B cell (primary cell): ENCODE data around the gene AFF1. TPM values are rescaled to one million over a fixed set of nuclear protein-coding genes. Genes with fewer than 3 reads are reported as not detected.

Experiments used
- ATAC-seq: fragments of 200-7000 bp; cut with Tn5 transposase; one replicate; pipeline ENCODE4 v1.10.0; 2021; ENCODE audit warnings: low read depth, mild to moderate bottlenecking, moderate number of reproducible peaks, moderate library complexity
- CTCF ChIA-PET: fragments of 350-600 bp; sonication (Branson Sonifier 250); formaldehyde crosslinking; loops from one replicate; lab custom pipeline; 2021; ENCODE audit warnings: antibody characterized with exemption, inconsistent platforms; lab: Charles Lee
- POLR2A ChIA-PET: fragments of 350-600 bp; sonication (Branson Sonifier 250); formaldehyde crosslinking; loops from one replicate; lab custom pipeline; 2021; ENCODE audit warnings: antibody characterized with exemption; lab: Charles Lee
- DNase-seq: peaks from one replicate; pipeline ENCODE4 v3.0.0; 2013
- H2AFZ ChIP-seq: 2 replicates; pipeline ENCODE4 v1.6.1; 2012; ENCODE audit warnings: mild to moderate bottlenecking, low read depth, low read length; ENCODE audit not compliant: insufficient read depth, poor library complexity, severe bottlenecking
- H3K27ac ChIP-seq, 2 donors: 1 replicate in 1 of 2; 2 replicates in 1 of 2; pipeline ENCODE4 v1.5.1; 2012 to 2013; ENCODE audit warnings: low read length in 2 of 2, mild to moderate bottlenecking in 2 of 2, moderate library complexity in 1 of 2
- H3K27me3 ChIP-seq, 4 experiments: fragments of 200-600 bp in 1 of 4; sonication (generic) in 1 of 4; replicated peaks in 1 of 4; 1 replicate in 2 of 4; 2 replicates in 2 of 4; pipeline versions ENCODE4 v1.6.1 to v1.7.0; 2013 to 2016; ENCODE audit warnings: low read length in 3 of 4, mild to moderate bottlenecking in 2 of 4, mixed read lengths in 1 of 4, moderate library complexity in 1 of 4; ENCODE audit not compliant: insufficient read depth in 4 of 4, control insufficient read depth in 3 of 4; ENCODE audit errors: control extremely low read depth in 1 of 4
- H3K36me3 ChIP-seq, 2 experiments: replicated peaks in 1 of 2; 1 replicate in 1 of 2; 2 replicates in 1 of 2; pipeline versions ENCODE4 v1.6.1 to v1.7.1; 2013; ENCODE audit warnings: low read length in 1 of 2; ENCODE audit not compliant: insufficient read depth in 2 of 2, control insufficient read depth in 1 of 2; ENCODE audit errors: control extremely low read depth in 1 of 2, extremely low read depth in 1 of 2
- H3K4me1 ChIP-seq, 2 donors: fragments of 200-600 bp in 1 of 2; sonication (generic) in 1 of 2; 1 replicate in 1 of 2; 2 replicates in 1 of 2; pipeline versions ENCODE4 v1.5.1 to v1.6.1; 2013 to 2017; ENCODE audit warnings: low read length in 2 of 2; ENCODE audit not compliant: control insufficient read depth in 2 of 2, insufficient read depth in 2 of 2
- H3K4me2 ChIP-seq: replicated peaks from 2 replicates; pipeline ENCODE3; 2012; ENCODE audit warnings: mild to moderate bottlenecking, low read depth, low read length; ENCODE audit not compliant: poor library complexity, severe bottlenecking
- H3K4me3 ChIP-seq, 5 experiments: fragments of 200-600 bp in 1 of 5; sonication (generic) in 1 of 5; 1 replicate in 3 of 5; 2 replicates in 2 of 5; pipeline versions ENCODE4 v1.5.1 to v1.7.0; 2011 to 2016; ENCODE audit warnings: low read length in 4 of 5, mild to moderate bottlenecking in 4 of 5, low read depth in 2 of 5, control low read depth in 1 of 5, moderate library complexity in 1 of 5; ENCODE audit not compliant: insufficient read depth in 1 of 5; ENCODE audit errors: control extremely low read depth in 1 of 5, extremely low read depth in 1 of 5
- H3K79me2 ChIP-seq: fragments of 200-600 bp; sonication (generic); one replicate; pipeline ENCODE4 v1.6.0; 2016; ENCODE audit warnings: low read length; ENCODE audit not compliant: control insufficient read depth, insufficient read depth
- H3K9ac ChIP-seq: fragments of 200-600 bp; sonication (generic); 2 replicates; pipeline ENCODE4 v1.6.1; 2017; ENCODE audit warnings: mild to moderate bottlenecking, low read length, moderate library complexity
- H3K9me3 ChIP-seq, 3 donors: one replicate each; pipeline versions ENCODE4 v1.6.1 to v1.7.1; 2013; ENCODE audit warnings: low read length in 2 of 3; ENCODE audit not compliant: control insufficient read depth in 2 of 3, insufficient read depth in 1 of 3; ENCODE audit errors: control extremely low read depth in 1 of 3
- H4K20me1 ChIP-seq: 2 replicates; pipeline ENCODE4 v1.6.0; 2012; ENCODE audit warnings: mild to moderate bottlenecking, low read length; ENCODE audit not compliant: insufficient read depth, control insufficient read depth, poor library complexity, severe bottlenecking
- H3K27ac Mint-ChIP-seq: one replicate; pipeline ENCODE4 v1.8.0; 2021; ENCODE audit warnings: mixed read lengths
- H3K27me3 Mint-ChIP-seq: one replicate; pipeline ENCODE4 v1.8.0; 2021; ENCODE audit warnings: mixed read lengths
- H3K4me1 Mint-ChIP-seq: one replicate; pipeline ENCODE4 v1.8.0; 2021; ENCODE audit warnings: mixed read lengths
- H3K4me3 Mint-ChIP-seq: one replicate; pipeline ENCODE4 v1.8.0; 2021; ENCODE audit warnings: mixed read lengths
- H3K9me3 Mint-ChIP-seq: one replicate; pipeline ENCODE4 v1.8.0; 2022; ENCODE audit warnings: mixed read lengths; ENCODE audit not compliant: insufficient read depth
- EZH2 ChIP-seq: IDR thresholded peaks from 2 replicates; pipeline ENCODE4 v1.6.1; 2012; ENCODE audit warnings: borderline replicate concordance, low read depth, mild to moderate bottlenecking, moderate library complexity, low read length; ENCODE audit not compliant: insufficient read depth, poor library complexity, severe bottlenecking
- WGBS: methylation state at CpG from one replicate; pipeline ENCODE4 v1.1.5; 2013; ENCODE audit warnings: missing lambda C conversion rate; ENCODE audit not compliant: insufficient coverage; 5-methylcytosine and 5-hydroxymethylcytosine counted together
- intact Hi-C: fragments of 100-400 bp; cut with micrococcal nuclease; formaldehyde crosslinking; loops from one replicate; pipeline ENCODE4 v1.10.0; 2022
- polyA plus RNA-seq: library from polyadenylated mRNA; depleted of rRNA; stranded (reverse); fragments of >200 nt; gene quantifications from 2 replicates; pipeline ENCODE4 v1.2.3, GENCODE V29; 2012
- total RNA-seq, 2 donors: library from RNA; stranded (reverse); fragments of 120-200 nt in 1 of 2; gene quantifications; 1 replicate in 1 of 2; 2 replicates in 1 of 2; pipeline versions ENCODE4 v1.2.3 to v1.2.4, GENCODE V29; 2013 to 2022
- TF ChIP-seq, protein P1 (sequence below): fragments of 200-600 bp; IDR thresholded peaks from one replicate; pipeline ENCODE4 v1.8.0; 2022; ENCODE audit warnings: antibody characterized with exemption, mild to moderate bottlenecking

Gene AFF1
- total and polyA plus RNA-seq, 2 donors (not counting 1 experiment from before 2014, with no cell fraction given), result 15.3 to 135 TPM

- ChIA-PET CTCF (interaction anchor here (0.7 to 7.7 kb wide), 10 partner anchors 13 to 171 kb away, joined by 3 to 390 read pairs (median 20); partner anchors contain the start of gene AFF1), POLR2A (no interaction called here)
- H3K79me2 ChIP-seq, result peaks cover 7% of the 10 kb centered on the region
- H3K36me3 ChIP-seq, result no peaks in the 10 kb centered on the region
- H4K20me1 ChIP-seq, result no peaks in the 10 kb centered on the region
- H3K9me3 ChIP-seq, result no peaks in the 10 kb centered on the region
- H3K27me3 ChIP-seq, result no peaks in the 10 kb centered on the region
- ATAC-seq, result no peak
- H3K4me1 ChIP-seq, result peaks cover 10 to 16% of the 10 kb centered on the region in 2 donors
- DNase-seq, result no peak
- no peak overlapping the region for H3K4me3 ChIP-seq
- intact Hi-C loops, result no loop called here
- H3K27ac ChIP-seq, result no peak overlapping the region
- H3K27me3 Mint-ChIP-seq, result no peaks in the 10 kb centered on the region
- H3K9me3 Mint-ChIP-seq, result no peaks in the 10 kb centered on the region
- no peak overlapping the region for H3K27ac Mint-ChIP-seq
- no peak for TF ChIP-seq EZH2
- TF ChIP-seq, protein P1, sequence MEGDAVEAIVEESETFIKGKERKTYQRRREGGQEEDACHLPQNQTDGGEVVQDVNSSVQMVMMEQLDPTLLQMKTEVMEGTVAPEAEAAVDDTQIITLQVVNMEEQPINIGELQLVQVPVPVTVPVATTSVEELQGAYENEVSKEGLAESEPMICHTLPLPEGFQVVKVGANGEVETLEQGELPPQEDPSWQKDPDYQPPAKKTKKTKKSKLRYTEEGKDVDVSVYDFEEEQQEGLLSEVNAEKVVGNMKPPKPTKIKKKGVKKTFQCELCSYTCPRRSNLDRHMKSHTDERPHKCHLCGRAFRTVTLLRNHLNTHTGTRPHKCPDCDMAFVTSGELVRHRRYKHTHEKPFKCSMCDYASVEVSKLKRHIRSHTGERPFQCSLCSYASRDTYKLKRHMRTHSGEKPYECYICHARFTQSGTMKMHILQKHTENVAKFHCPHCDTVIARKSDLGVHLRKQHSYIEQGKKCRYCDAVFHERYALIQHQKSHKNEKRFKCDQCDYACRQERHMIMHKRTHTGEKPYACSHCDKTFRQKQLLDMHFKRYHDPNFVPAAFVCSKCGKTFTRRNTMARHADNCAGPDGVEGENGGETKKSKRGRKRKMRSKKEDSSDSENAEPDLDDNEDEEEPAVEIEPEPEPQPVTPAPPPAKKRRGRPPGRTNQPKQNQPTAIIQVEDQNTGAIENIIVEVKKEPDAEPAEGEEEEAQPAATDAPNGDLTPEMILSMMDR, result no peak
- no peak overlapping the region for H3K4me2 ChIP-seq
- H3K9ac ChIP-seq, result no peak overlapping the region
- WGBS, result 33% methylated on average over 1 of the region's 2 CpGs
- no peak overlapping the region for H3K4me3 Mint-ChIP-seq
- no peak overlapping the region for H2AFZ ChIP-seq
- peaks cover 14% of the 10 kb centered on the region for H3K4me1 Mint-ChIP-seq
Measured at GRCh38 chr4:86924811-86925210, 10.0 kb upstream of the AFF1 start.

- intact Hi-C loops, result no loop called here
- 100% methylated on average over 1 of the region's 6 CpGs for WGBS
- no peak overlapping the region for H3K4me3 Mint-ChIP-seq
- no peaks in the 10 kb centered on the region for H3K27me3 Mint-ChIP-seq
- DNase-seq, result no peak
- no peak overlapping the region for H3K27ac ChIP-seq
- no peaks in the 10 kb centered on the region for H4K20me1 ChIP-seq
- ATAC-seq, result no peak
- H3K27me3 ChIP-seq, result no peaks in the 10 kb centered on the region
- H3K9ac ChIP-seq, result no peak overlapping the region
- H3K9me3 ChIP-seq, result no peaks in the 10 kb centered on the region
- peaks cover 14% of the 10 kb centered on the region for H3K4me1 Mint-ChIP-seq
- ChIA-PET POLR2A (no interaction called here), CTCF (interaction anchor here (1.5 to 4.2 kb wide), 2 partner anchors 166 to 169 kb away, joined by 4 to 25 read pairs; no protein-coding TSS in a partner anchor)
- H3K4me2 ChIP-seq, result no peak overlapping the region
- H3K27ac Mint-ChIP-seq, result no peak overlapping the region
- TF ChIP-seq EZH2, result no peak
- TF ChIP-seq, protein P1, result no peak
- no peaks in the 10 kb centered on the region for H3K9me3 Mint-ChIP-seq
- peaks cover 7% of the 10 kb centered on the region for H3K79me2 ChIP-seq
- H2AFZ ChIP-seq, result no peak overlapping the region
- H3K4me3 ChIP-seq, result no peak overlapping the region
- H3K4me1 ChIP-seq, result peaks cover 10 to 16% of the 10 kb centered on the region in 2 donors
- H3K36me3 ChIP-seq, result no peaks in the 10 kb centered on the region
Measured at GRCh38 chr4:86926435-86927086, 8.2 kb upstream of the AFF1 start.
